KMS-11 (cell line): Measurements from ENCODE around the gene GPR31.
"Not testable (repeated sequence)": the region's sequence is repeated elsewhere in the genome, so short reads cannot be mapped to it uniquely, and the experiment has no call there.

Source experiments
- H2AFZ ChIP-seq: fragments of 200-600 bp; sonication (generic); 2 replicates; pipeline ENCODE4 v1.6.1; 2016; ENCODE audit warnings: antibody characterized with exemption, mixed run types, low read depth
- H3K27ac ChIP-seq: fragments of 200-600 bp; sonication (generic); 2 replicates; pipeline ENCODE4 v1.6.1; 2016; ENCODE audit warnings: mild to moderate bottlenecking, mixed run types
- H3K27me3 ChIP-seq: fragments of 200-600 bp; sonication (generic); 2 replicates; pipeline ENCODE4 v1.6.1; 2017; ENCODE audit warnings: mild to moderate bottlenecking, low read depth, mixed run types, moderate library complexity; ENCODE audit not compliant: insufficient read depth
- H3K36me3 ChIP-seq: fragments of 200-600 bp; sonication (generic); 2 replicates; pipeline ENCODE4 v1.6.1; 2017; ENCODE audit warnings: mild to moderate bottlenecking, mixed run types; ENCODE audit not compliant: insufficient read depth
- H3K4me1 ChIP-seq: fragments of 200-600 bp; sonication (generic); 2 replicates; pipeline ENCODE4 v1.6.1; 2016; ENCODE audit warnings: mild to moderate bottlenecking, low read depth, mixed run types; ENCODE audit not compliant: poor library complexity, severe bottlenecking
- H3K4me2 ChIP-seq: fragments of 200-600 bp; sonication (generic); 2 replicates; pipeline ENCODE4 v1.7.0; 2016; ENCODE audit warnings: mild to moderate bottlenecking, mixed run types
- H3K4me3 ChIP-seq: fragments of 200-600 bp; sonication (generic); IDR thresholded peaks from 2 replicates; pipeline ENCODE4 v1.6.1; 2017; ENCODE audit warnings: low read depth, low read length, mixed read lengths; ENCODE audit not compliant: insufficient read depth
- H3K79me2 ChIP-seq: fragments of 200-600 bp; sonication (generic); 2 replicates; pipeline ENCODE4 v1.6.1; 2016; ENCODE audit warnings: low read depth, mixed run types; ENCODE audit not compliant: insufficient read depth
- H3K9ac ChIP-seq: fragments of 200-600 bp; sonication (generic); 2 replicates; pipeline ENCODE4 v1.6.1; 2016; ENCODE audit warnings: mild to moderate bottlenecking, mixed run types
- H4K20me1 ChIP-seq: fragments of 200-600 bp; sonication (generic); 2 replicates; pipeline ENCODE4 v1.6.1; 2016; ENCODE audit warnings: mild to moderate bottlenecking, mixed run types; ENCODE audit not compliant: insufficient read depth
- CTCF ChIP-seq: fragments of 200-600 bp; sonication (generic); conservative IDR thresholded peaks from 2 replicates; pipeline ENCODE4 v1.6.1; 2017; ENCODE audit warnings: low read depth, mild to moderate bottlenecking, antibody characterized with exemption, low read length, moderate library complexity, mixed read lengths

Gene GPR31

GRCh38 chr6:167182913-167183314, 25.1 kb upstream of the GPR31 start:
- not testable (repeated sequence) for H3K79me2 ChIP-seq, H3K4me1 ChIP-seq, H3K4me2 ChIP-seq, H3K4me3 ChIP-seq, H3K9ac ChIP-seq, H4K20me1 ChIP-seq, H3K36me3 ChIP-seq, H3K27ac ChIP-seq, H2AFZ ChIP-seq, H3K27me3 ChIP-seq
- 0 out of 2 replicates have a peak, but pooled peaks have one; percentile 19 for TF ChIP-seq CTCF

- H3K27ac ChIP-seq, H3K36me3 ChIP-seq, H3K4me1 ChIP-seq, H3K4me2 ChIP-seq, H3K9ac ChIP-seq, H3K4me3 ChIP-seq, H4K20me1 ChIP-seq, H3K79me2 ChIP-seq, H2AFZ ChIP-seq, H3K27me3 ChIP-seq: not testable (repeated sequence)
Measured at GRCh38 chr6:167181351-167181750, 23.6 kb upstream of the GPR31 start.

- H3K4me3 ChIP-seq, H2AFZ ChIP-seq, H3K27ac ChIP-seq, H3K27me3 ChIP-seq, H3K36me3 ChIP-seq, H3K9ac ChIP-seq, H3K79me2 ChIP-seq, H4K20me1 ChIP-seq, H3K4me2 ChIP-seq, H3K4me1 ChIP-seq: not testable (repeated sequence)
Measured at GRCh38 chr6:167180086-167180485, 22.3 kb upstream of the GPR31 start.

- not testable (repeated sequence) for H3K36me3 ChIP-seq, H3K79me2 ChIP-seq, H3K4me3 ChIP-seq, H3K27ac ChIP-seq, H4K20me1 ChIP-seq, H3K27me3 ChIP-seq, H2AFZ ChIP-seq, H3K4me1 ChIP-seq, H3K9ac ChIP-seq, H3K4me2 ChIP-seq
Measured at GRCh38 chr6:167178896-167179655, 21.3 kb upstream of the GPR31 start.

- H3K27me3 ChIP-seq, H3K27ac ChIP-seq, H2AFZ ChIP-seq, H3K4me1 ChIP-seq, H3K9ac ChIP-seq, H3K36me3 ChIP-seq, H3K4me2 ChIP-seq, H4K20me1 ChIP-seq, H3K4me3 ChIP-seq, H3K79me2 ChIP-seq: not testable (repeated sequence)
Measured at GRCh38 chr6:167177271-167177670, 19.5 kb upstream of the GPR31 start.

- H3K4me1 ChIP-seq, H3K27me3 ChIP-seq, H4K20me1 ChIP-seq, H3K9ac ChIP-seq, H3K27ac ChIP-seq, H2AFZ ChIP-seq, H3K4me3 ChIP-seq, H3K4me2 ChIP-seq, H3K36me3 ChIP-seq, H3K79me2 ChIP-seq: not testable (repeated sequence)
Measured at GRCh38 chr6:167172011-167172410, 14.2 kb upstream of the GPR31 start.

GRCh38 chr6:167171300-167171699, 13.5 kb upstream of the GPR31 start:
- H4K20me1 ChIP-seq, H3K27ac ChIP-seq, H2AFZ ChIP-seq, H3K4me1 ChIP-seq, H3K36me3 ChIP-seq, H3K79me2 ChIP-seq, H3K27me3 ChIP-seq, H3K9ac ChIP-seq, H3K4me2 ChIP-seq, H3K4me3 ChIP-seq: not testable (repeated sequence)

- H2AFZ ChIP-seq: not testable (repeated sequence)
Measured at GRCh38 chr6:167169867-167170266, 12.1 kb upstream of the GPR31 start.

GRCh38 chr6:167168296-167168695, 10.5 kb upstream of the GPR31 start:
- H3K36me3 ChIP-seq, H3K4me1 ChIP-seq, H4K20me1 ChIP-seq, H3K79me2 ChIP-seq, H3K27ac ChIP-seq, H3K4me3 ChIP-seq, H2AFZ ChIP-seq, H3K9ac ChIP-seq, H3K4me2 ChIP-seq, H3K27me3 ChIP-seq: not testable (repeated sequence)

More at GRCh38 chr6:167169867-167170266, 12.1 kb upstream of the GPR31 start:
- H3K27me3 ChIP-seq, H3K36me3 ChIP-seq, H3K79me2 ChIP-seq, H3K4me1 ChIP-seq, H3K4me2 ChIP-seq, H3K27ac ChIP-seq, H3K4me3 ChIP-seq, H4K20me1 ChIP-seq, H3K9ac ChIP-seq: not testable (repeated sequence)

GRCh38 chr6:167167699-167168098, 9.9 kb upstream of the GPR31 start:
- H3K4me3 ChIP-seq, H3K4me1 ChIP-seq, H3K27ac ChIP-seq, H3K36me3 ChIP-seq, H3K4me2 ChIP-seq, H4K20me1 ChIP-seq, H3K27me3 ChIP-seq, H2AFZ ChIP-seq, H3K9ac ChIP-seq, H3K79me2 ChIP-seq: not testable (repeated sequence)
